NCI-H2107 treated with DMSO at 0.1 percent for 48 hours (cell line): ENCODE measurements around the gene MED13L.

ENCODE experiments used
- DNase-seq: peaks from one replicate; lab custom pipeline; 2025; ENCODE audit not compliant: unreplicated experiment; lab: John Stamatoyannopoulos, UW

Gene MED13L

GRCh38 chr12:116159593-116160200 is 117.8 kb downstream of the MED13L start:
- no peak for DNase-seq

- peak; percentile 38 for DNase-seq
These were observed 118.3 kb downstream of the MED13L start for GRCh38 chr12:116159175-116159574.

GRCh38 chr12:116157845-116158267 is 119.6 kb downstream of the MED13L start:
- DNase-seq: peak; percentile 93

GRCh38 chr12:116156614-116157013 is 120.9 kb downstream of the MED13L start:
- no peak for DNase-seq

GRCh38 chr12:116155383-116155782 is 122.1 kb downstream of the MED13L start:
- DNase-seq: no peak

- DNase-seq: no peak
These were observed 123.5 kb downstream of the MED13L start for GRCh38 chr12:116153983-116154382.

- no peak for DNase-seq
These were observed 124.4 kb downstream of the MED13L start for GRCh38 chr12:116153113-116153512.

- DNase-seq: no peak
These were observed 125.2 kb downstream of the MED13L start for GRCh38 chr12:116152268-116152667.

GRCh38 chr12:116150452-116150851 is 127.0 kb downstream of the MED13L start:
- no peak for DNase-seq

GRCh38 chr12:116150001-116150400 is 127.5 kb downstream of the MED13L start:
- no peak for DNase-seq

GRCh38 chr12:116148844-116149243 is 128.6 kb downstream of the MED13L start:
- DNase-seq: no peak

GRCh38 chr12:116146386-116146785 is 131.1 kb downstream of the MED13L start:
- DNase-seq: no peak

GRCh38 chr12:116145451-116145850 is 132.0 kb downstream of the MED13L start:
- DNase-seq: no peak

- no peak for DNase-seq
These were observed 133.1 kb downstream of the MED13L start for GRCh38 chr12:116144384-116144783.

GRCh38 chr12:116143909-116144308 is 133.6 kb downstream of the MED13L start:
- DNase-seq: no peak

- DNase-seq: no peak
These were observed 134.3 kb downstream of the MED13L start for GRCh38 chr12:116142936-116143898.

GRCh38 chr12:116141833-116142162 is 135.7 kb downstream of the MED13L start:
- no peak for DNase-seq

- no peak for DNase-seq
These were observed 136.2 kb downstream of the MED13L start for GRCh38 chr12:116141110-116141832.

GRCh38 chr12:116140529-116140928 is 137.0 kb downstream of the MED13L start:
- no peak for DNase-seq

- DNase-seq: no peak
These were observed 138.7 kb downstream of the MED13L start for GRCh38 chr12:116138781-116139180.

- no peak for DNase-seq
These were observed 139.1 kb downstream of the MED13L start for GRCh38 chr12:116138364-116138763.

GRCh38 chr12:116137318-116137717 is 140.2 kb downstream of the MED13L start:
- DNase-seq: no peak
